AG04450 (cell line): ENCODE measurements around the gene SH3TC1. TPM values are rescaled to one million over a fixed set of nuclear protein-coding genes. Genes with fewer than 3 reads are reported as not detected.
A peak's percentile ranks its signal among the peaks of the same experiment; 100 is the strongest.

Experiments used
- CTCF ChIA-PET: fragments of 300-600, 350-600 bp; formaldehyde crosslinking; extraction: SDS; loops from one replicate; lab custom pipeline; 2022; ENCODE audit warnings: antibody characterized with exemption, inconsistent platforms; lab: Charles Lee
- POLR2A ChIA-PET: fragments of 350-600 bp; formaldehyde crosslinking; extraction: SDS; loops from one replicate; lab custom pipeline; 2021; ENCODE audit warnings: antibody characterized with exemption, inconsistent platforms; lab: Yijun Ruan, JAX
- DNase-seq: peaks from one replicate; pipeline ENCODE4 v3.0.0-alpha.2; 2011; ENCODE audit warnings: low read depth, low spot score
- H3K27ac ChIP-seq: one replicate; pipeline ENCODE4 v1.5.1; 2012; ENCODE audit warnings: low read depth, low read length, control low read depth
- H3K27me3 ChIP-seq: one replicate; pipeline ENCODE4 v1.6.0; 2012; ENCODE audit warnings: low read length; ENCODE audit not compliant: control insufficient read depth, insufficient read depth
- H3K4me3 ChIP-seq: 2 replicates; pipeline ENCODE4 v1.5.1; 2011; ENCODE audit warnings: mild to moderate bottlenecking, low read depth, low read length, control low read depth
- H3K9me3 ChIP-seq: 2 replicates; pipeline ENCODE4 v1.5.1; 2012; ENCODE audit warnings: low read length; ENCODE audit not compliant: control insufficient read depth, insufficient read depth
- polyA plus RNA-seq: library from polyadenylated mRNA; depleted of rRNA; stranded (reverse); fragments of >200 nt; gene quantifications from 2 replicates; pipeline ENCODE4 v1.2.3, GENCODE V29; 2011
- TF ChIP-seq, protein P1 (sequence below): IDR thresholded peaks from 2 replicates; pipeline ENCODE4 v1.5.1; 2011; ENCODE audit warnings: low read depth, low read length, control low read depth, inconsistent platforms

Gene SH3TC1
- polyA plus RNA-seq, 1 experiment, result 0.98 TPM

DNA sequence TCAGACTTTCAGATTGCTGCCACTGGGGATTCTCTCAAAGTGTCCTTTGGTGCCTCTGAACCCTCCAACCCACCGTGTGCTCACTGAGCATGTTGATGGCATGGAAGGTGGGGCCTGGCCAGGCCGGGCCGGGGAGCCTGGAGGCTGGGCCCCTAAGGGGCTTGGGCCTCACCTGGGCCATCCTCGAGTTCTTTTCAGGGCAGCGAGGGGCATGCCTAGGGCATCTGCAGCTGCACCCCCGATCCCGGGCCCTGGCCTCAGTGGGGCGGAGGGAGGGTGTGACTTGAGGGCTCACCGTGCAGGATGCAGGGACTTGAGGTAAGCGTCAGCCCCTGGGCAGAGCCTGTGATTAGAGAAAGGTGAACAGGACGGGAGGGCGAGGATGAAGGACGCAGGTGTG is 1.6 kb upstream of the SH3TC1 start:
- POLR2A ChIA-PET, result no interaction called here
- Histone ChIP-seq H3K4me3 (no peak overlapping the region), H3K27ac (no peak overlapping the region), H3K9me3 (peaks cover 5% of the 10 kb centered on the region; the same call in 1 of the 2 replicates), H3K27me3 (peaks cover 20% of the 10 kb centered on the region)
- DNase-seq, result no peak
- CTCF ChIA-PET, result interaction anchor here (0.9 to 2.3 kb wide), 2 partner anchors 17 to 21 kb away, joined by 3 to 16 read pairs; no protein-coding TSS in a partner anchor
- TF ChIP-seq, protein P1, sequence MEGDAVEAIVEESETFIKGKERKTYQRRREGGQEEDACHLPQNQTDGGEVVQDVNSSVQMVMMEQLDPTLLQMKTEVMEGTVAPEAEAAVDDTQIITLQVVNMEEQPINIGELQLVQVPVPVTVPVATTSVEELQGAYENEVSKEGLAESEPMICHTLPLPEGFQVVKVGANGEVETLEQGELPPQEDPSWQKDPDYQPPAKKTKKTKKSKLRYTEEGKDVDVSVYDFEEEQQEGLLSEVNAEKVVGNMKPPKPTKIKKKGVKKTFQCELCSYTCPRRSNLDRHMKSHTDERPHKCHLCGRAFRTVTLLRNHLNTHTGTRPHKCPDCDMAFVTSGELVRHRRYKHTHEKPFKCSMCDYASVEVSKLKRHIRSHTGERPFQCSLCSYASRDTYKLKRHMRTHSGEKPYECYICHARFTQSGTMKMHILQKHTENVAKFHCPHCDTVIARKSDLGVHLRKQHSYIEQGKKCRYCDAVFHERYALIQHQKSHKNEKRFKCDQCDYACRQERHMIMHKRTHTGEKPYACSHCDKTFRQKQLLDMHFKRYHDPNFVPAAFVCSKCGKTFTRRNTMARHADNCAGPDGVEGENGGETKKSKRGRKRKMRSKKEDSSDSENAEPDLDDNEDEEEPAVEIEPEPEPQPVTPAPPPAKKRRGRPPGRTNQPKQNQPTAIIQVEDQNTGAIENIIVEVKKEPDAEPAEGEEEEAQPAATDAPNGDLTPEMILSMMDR, result no peak

DNA sequence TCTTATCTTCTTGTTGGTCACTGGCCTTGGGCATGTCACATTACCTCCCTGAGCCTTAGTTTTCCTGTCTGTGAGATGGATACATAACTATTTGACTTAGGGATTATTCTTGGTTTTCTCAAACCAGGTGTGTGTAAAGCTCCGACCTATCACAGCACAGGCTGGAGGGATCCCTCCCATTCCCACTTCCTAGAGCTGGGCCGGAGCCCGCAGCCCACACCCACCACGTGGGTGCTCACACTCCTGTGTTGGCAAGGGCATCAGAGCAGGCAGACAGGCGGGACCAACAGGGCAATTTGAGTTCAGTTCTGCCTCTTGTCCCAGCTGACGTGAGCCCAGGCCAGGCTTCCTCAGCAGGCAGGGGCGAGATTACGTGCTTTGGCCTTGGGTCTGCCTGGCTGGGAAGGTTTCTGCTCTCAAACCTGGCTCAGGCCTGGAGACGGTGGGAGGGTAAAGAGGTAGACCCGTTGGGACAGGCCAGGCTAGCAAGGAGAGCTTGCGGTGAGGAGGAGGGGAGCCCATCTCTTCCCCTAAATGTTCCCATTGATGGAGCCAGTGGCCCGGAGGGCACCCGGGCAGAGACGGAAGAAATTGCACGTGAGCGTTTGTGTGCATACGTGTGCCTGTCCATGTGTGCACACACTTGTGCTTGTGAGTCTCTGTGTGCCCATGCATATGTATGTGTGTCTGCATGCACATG is 734 bp upstream of the SH3TC1 start:
- CTCF ChIA-PET, result interaction anchor here (0.9 to 2.3 kb wide), 2 partner anchors 16 to 21 kb away, joined by 3 to 16 read pairs; no protein-coding TSS in a partner anchor
- TF ChIP-seq, protein P1, result no peak
- no peak overlapping the region for H3K27ac ChIP-seq

DNA sequence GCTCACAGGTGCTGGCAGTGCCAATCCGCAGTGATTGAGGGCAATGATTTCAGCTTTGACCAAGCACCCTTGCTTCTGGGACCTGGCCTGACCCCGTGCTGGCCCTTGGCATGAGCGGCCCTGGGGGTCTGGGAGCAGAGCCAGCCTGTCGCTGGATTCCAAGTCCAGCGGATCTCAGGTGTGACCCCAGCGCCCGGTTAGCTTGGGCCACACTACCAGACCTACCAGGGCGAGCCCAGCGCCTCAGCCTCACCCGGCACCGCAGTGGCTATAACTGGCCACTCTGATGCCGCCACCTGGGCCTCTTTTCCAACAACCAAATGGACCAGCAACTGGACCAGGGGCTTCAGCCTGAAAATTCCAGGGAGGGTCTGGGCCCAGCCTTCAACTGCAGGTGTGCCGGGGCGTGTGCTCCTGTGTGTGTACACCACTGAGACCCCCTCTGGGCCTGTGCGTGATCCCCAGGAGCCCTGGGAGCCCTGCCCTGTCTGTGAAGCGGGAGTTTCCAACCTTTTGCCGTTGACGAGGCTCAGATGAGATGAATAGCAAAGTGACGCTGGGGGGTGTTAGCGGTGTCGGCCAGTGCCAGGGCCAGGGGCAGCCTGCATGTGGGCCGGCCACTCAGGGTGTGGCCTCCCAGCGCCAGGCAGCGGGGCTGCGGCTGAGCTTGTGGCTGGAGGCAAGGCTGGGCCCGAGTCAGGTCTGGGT is 658 bp downstream of the SH3TC1 start:
- no peak for DNase-seq
- peak overlapping the region; percentile 21 for H3K27ac ChIP-seq
- TF ChIP-seq, protein P1, result no peak
- CTCF ChIA-PET, result interaction anchor here (2.3 kb wide), 1 partner anchor 23 kb away, joined by 16 read pairs; no protein-coding TSS in a partner anchor
- H3K27me3 ChIP-seq, result peaks cover 15% of the 10 kb centered on the region
- H3K4me3 ChIP-seq, result peak overlapping the region; percentile 46
- POLR2A ChIA-PET, result interaction anchor here (1.0 to 1.4 kb wide), 3 partner anchors 14 to 23 kb away, joined by 3 to 5 read pairs (median 3); no protein-coding TSS in a partner anchor
- H3K9me3 ChIP-seq, result peaks cover 5% of the 10 kb centered on the region; the same call in 1 of the 2 replicates

More for the DNA sequence above, 734 bp upstream of the SH3TC1 start:
- Histone ChIP-seq H3K4me3 (no peak overlapping the region), H3K9me3 (peaks cover 5% of the 10 kb centered on the region; the same call in 1 of the 2 replicates), H3K27me3 (peaks cover 20% of the 10 kb centered on the region)
- POLR2A ChIA-PET, result interaction anchor here (1.0 to 1.4 kb wide), 3 partner anchors 13 to 23 kb away, joined by 3 to 5 read pairs (median 3); no protein-coding TSS in a partner anchor
- no peak for DNase-seq

DNA sequence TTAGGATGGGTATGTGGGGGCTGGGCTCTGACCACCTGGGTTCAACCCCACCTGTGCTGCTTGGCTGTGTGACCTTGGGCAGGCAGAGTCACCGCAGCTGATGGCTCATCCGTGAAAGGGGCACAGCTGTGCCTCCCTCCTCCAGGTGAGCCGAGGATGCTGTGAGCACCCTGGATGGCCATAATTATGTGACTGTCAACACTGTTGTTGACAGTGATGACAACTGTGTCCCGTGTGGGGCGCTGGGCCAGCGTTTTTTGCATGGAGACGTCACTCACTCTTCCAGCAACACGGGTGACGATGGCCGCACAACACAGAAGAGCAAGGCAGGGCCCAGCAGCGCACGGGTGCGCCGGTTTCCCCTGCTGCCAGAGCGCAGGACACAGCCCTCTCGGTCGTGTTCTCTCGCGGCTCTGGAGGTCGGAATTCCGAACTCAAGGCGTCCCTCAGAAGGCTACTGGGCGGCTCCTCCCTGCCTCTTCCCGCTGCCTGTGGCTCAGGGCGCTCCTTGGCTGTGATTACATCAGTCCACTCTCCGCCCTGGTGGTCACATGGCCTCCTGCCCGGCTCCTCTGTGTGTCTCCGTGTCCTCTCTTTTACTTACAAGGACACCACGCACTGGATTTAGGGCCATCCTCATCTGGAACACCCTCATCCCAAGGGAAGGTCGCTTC is 1.3 kb downstream of the SH3TC1 start:
- H3K27ac ChIP-seq, result no peak overlapping the region
- ChIA-PET CTCF (no interaction called here), POLR2A (no interaction called here)
- H3K9me3 ChIP-seq, result peaks cover 5% of the 10 kb centered on the region; the same call in 1 of the 2 replicates
- TF ChIP-seq, protein P1, result no peak
- no peak overlapping the region for H3K4me3 ChIP-seq
- no peak for DNase-seq
- H3K27me3 ChIP-seq, result peaks cover 8% of the 10 kb centered on the region
